MM.1S (cell line): ENCODE measurements around the gene PAFAH1B2.
"Not testable (repeated sequence)": the region's sequence is repeated elsewhere in the genome, so short reads cannot be mapped to it uniquely, and the experiment has no call there.

ENCODE experiments used
- DNase-seq: peaks from one replicate; pipeline ENCODE4 v3.0.0-alpha.2; 2015
- H2AFZ ChIP-seq: fragments of 300-600 bp; sonication (generic); 2 replicates; pipeline ENCODE4 v1.6.0; 2016; ENCODE audit warnings: antibody characterized with exemption, low read length
- H3F3A ChIP-seq: fragments of 300-600 bp; sonication (generic); 2 replicates; pipeline ENCODE4 v1.6.1; 2016; ENCODE audit warnings: mild to moderate bottlenecking, antibody characterized with exemption, low read length, moderate library complexity, mixed read lengths; ENCODE audit not compliant: insufficient read depth
- H3K27ac ChIP-seq: fragments of 300-600 bp; sonication (generic); 2 replicates; pipeline ENCODE4 v1.5.1; 2016; ENCODE audit warnings: mild to moderate bottlenecking, low read length
- H3K27me3 ChIP-seq: fragments of 300-600 bp; sonication (generic); replicated peaks from 2 replicates; pipeline ENCODE4 v1.6.0; 2016; ENCODE audit warnings: low read length; ENCODE audit not compliant: insufficient read depth
- H3K36me3 ChIP-seq: fragments of 300-600 bp; sonication (generic); replicated peaks from 2 replicates; pipeline ENCODE4 v1.6.1; 2016; ENCODE audit warnings: mild to moderate bottlenecking, low read length, mixed read lengths; ENCODE audit not compliant: insufficient read depth
- H3K4me1 ChIP-seq: fragments of 300-600 bp; sonication (generic); 2 replicates; pipeline ENCODE4 v1.6.1; 2016; ENCODE audit warnings: low read length, mixed read lengths
- H3K4me2 ChIP-seq: fragments of 300-600 bp; sonication (generic); 2 replicates; pipeline ENCODE4 v1.6.0; 2016; ENCODE audit warnings: low read depth, low read length
- H3K4me3 ChIP-seq: fragments of 300-600 bp; sonication (generic); 2 replicates; pipeline ENCODE4 v1.5.1; 2016; ENCODE audit warnings: low read length, mixed read lengths
- H3K79me2 ChIP-seq: fragments of 300-600 bp; sonication (generic); 2 replicates; pipeline ENCODE4 v1.6.1; 2016; ENCODE audit warnings: mixed run types, low read length, mixed read lengths
- H3K9ac ChIP-seq: fragments of 300-600 bp; sonication (generic); 2 replicates; pipeline ENCODE4 v1.6.1; 2016; ENCODE audit warnings: low read length, mixed read lengths
- H3K9me2 ChIP-seq: fragments of 300-600 bp; sonication (generic); replicated peaks from 2 replicates; pipeline ENCODE4 v1.6.1; 2016; ENCODE audit warnings: mild to moderate bottlenecking, low read length, mixed read lengths; ENCODE audit not compliant: insufficient read depth
- H3K9me3 ChIP-seq: fragments of 300-600 bp; sonication (generic); replicated peaks from 2 replicates; pipeline ENCODE4 v1.6.1; 2016; ENCODE audit warnings: mild to moderate bottlenecking, low read length, mixed read lengths; ENCODE audit not compliant: insufficient read depth
- H4K20me1 ChIP-seq: fragments of 300-600 bp; sonication (generic); 2 replicates; pipeline ENCODE4 v1.6.1; 2016; ENCODE audit warnings: mild to moderate bottlenecking, low read length, moderate library complexity, mixed read lengths; ENCODE audit not compliant: insufficient read depth
- CTCF ChIP-seq: fragments of 300-600 bp; sonication (generic); IDR thresholded peaks from 2 replicates; pipeline ENCODE4 v1.5.1; 2016; ENCODE audit warnings: antibody characterized with exemption, low read length, mixed read lengths
- EZH2 ChIP-seq: fragments of 300-600 bp; sonication (generic); optimal IDR thresholded peaks from 2 replicates; pipeline ENCODE3; 2017; ENCODE audit warnings: low read depth, mild to moderate bottlenecking, antibody characterized with exemption, low read length, mixed read lengths
- EZH2phosphoT487 ChIP-seq: fragments of 300-600 bp; sonication (generic); IDR thresholded peaks from 2 replicates; pipeline ENCODE4 v1.6.1; 2018; ENCODE audit warnings: antibody characterized with exemption, low read length

The PAFAH1B2 gene

GRCh38 chr11:117107701-117108590 is 36.1 kb upstream of the PAFAH1B2 start:
- H3K27ac ChIP-seq = no peak overlapping the region
- no peaks in the 10 kb centered on the region for H3K27me3 ChIP-seq
- H3K79me2 ChIP-seq = no peaks in the 10 kb centered on the region
- TF ChIP-seq EZH2 = no peak
- TF ChIP-seq EZH2phosphoT487 = no peak
- no peak for TF ChIP-seq CTCF
- H2AFZ ChIP-seq = no peak overlapping the region
- no peak overlapping the region for H3K4me3 ChIP-seq
- H3K9me2 ChIP-seq = no peaks in the 10 kb centered on the region
- no peak overlapping the region for H3K9ac ChIP-seq
- no peaks in the 10 kb centered on the region for H3F3A ChIP-seq
- no peaks in the 10 kb centered on the region for H3K4me1 ChIP-seq
- H3K4me2 ChIP-seq = no peak overlapping the region
- DNase-seq = no peak
- no peaks in the 10 kb centered on the region for H3K9me3 ChIP-seq
- no peaks in the 10 kb centered on the region for H3K36me3 ChIP-seq
- no peaks in the 10 kb centered on the region for H4K20me1 ChIP-seq

- no peak for DNase-seq
Measured at GRCh38 chr11:117110294-117110950, 33.7 kb upstream of the PAFAH1B2 start.

GRCh38 chr11:117112497-117112896 is 31.6 kb upstream of the PAFAH1B2 start:
- not testable (repeated sequence) for H3K79me2 ChIP-seq, H3K9me2 ChIP-seq, H3K9ac ChIP-seq, H2AFZ ChIP-seq, DNase-seq, H3F3A ChIP-seq, H3K4me2 ChIP-seq, H3K4me3 ChIP-seq, H4K20me1 ChIP-seq, H3K36me3 ChIP-seq, H3K9me3 ChIP-seq, H3K27me3 ChIP-seq, H3K4me1 ChIP-seq
- peak overlapping the region; percentile 13; the same call in 1 of the 2 replicates for H3K27ac ChIP-seq

More at GRCh38 chr11:117110294-117110950, 33.7 kb upstream of the PAFAH1B2 start:
- Histone ChIP-seq H3K4me3 (no peak overlapping the region), H4K20me1 (no peaks in the 10 kb centered on the region), H3K27me3 (no peaks in the 10 kb centered on the region), H3K4me2 (no peak overlapping the region), H3K4me1 (no peaks in the 10 kb centered on the region), H3K9ac (no peak overlapping the region), H3K36me3 (no peaks in the 10 kb centered on the region), H3K9me3 (no peaks in the 10 kb centered on the region), H3K9me2 (no peaks in the 10 kb centered on the region), H2AFZ (no peak overlapping the region), H3K27ac (no peak overlapping the region), H3F3A (no peaks in the 10 kb centered on the region), H3K79me2 (no peaks in the 10 kb centered on the region)
- no peak for TF ChIP-seq CTCF
- no peak for TF ChIP-seq EZH2phosphoT487
- TF ChIP-seq EZH2 = no peak

- H3K27me3 ChIP-seq, H3K9me3 ChIP-seq, H3F3A ChIP-seq, H3K4me1 ChIP-seq, H2AFZ ChIP-seq, H3K4me2 ChIP-seq, H3K9me2 ChIP-seq, H3K79me2 ChIP-seq, H3K4me3 ChIP-seq, H3K9ac ChIP-seq, H4K20me1 ChIP-seq, H3K27ac ChIP-seq, DNase-seq, H3K36me3 ChIP-seq: not testable (repeated sequence)
Measured at GRCh38 chr11:117112939-117113338, 31.1 kb upstream of the PAFAH1B2 start.
